Activated T-cell treated with anti-CD3 and anti-CD28 coated beads, Interleukin-2, amount 50 U/mL, for 72 hours (primary cell): ENCODE results near the gene KRTAP10-4. TPM values are rescaled to one million over a fixed set of nuclear protein-coding genes. Genes with fewer than 3 reads are reported as not detected.
A peak's percentile ranks its signal among the peaks of the same experiment; 100 is the strongest.
"Not testable (repeated sequence)": the region's sequence is repeated elsewhere in the genome, so short reads cannot be mapped to it uniquely, and the experiment has no call there.

ENCODE experiments used
- ATAC-seq, 2 donors: fragments of 150-1000 bp; cut with Tn5 transposase; replicated peaks in 1 of 2; 2 replicates each; pipeline ENCODE4 v1.10.0; 2021; ENCODE audit warnings: moderate library complexity in 2 of 2, mild to moderate bottlenecking in 1 of 2
- DNase-seq, 2 donors: peaks; one replicate each; pipeline ENCODE4 v3.0.0; 2021 to 2022; ENCODE audit warnings: mixed read lengths in 1 of 2
- H3K27ac Mint-ChIP-seq: one replicate; pipeline ENCODE4 v1.8.0; 2022; ENCODE audit warnings: mild to moderate bottlenecking, moderate library complexity, mixed read lengths
- H3K27me3 Mint-ChIP-seq: one replicate; pipeline ENCODE4 v1.8.0; 2022; ENCODE audit warnings: low read depth, mixed read lengths
- H3K36me3 Mint-ChIP-seq, 2 donors: one replicate each; pipeline ENCODE4 v1.8.0; 2022; ENCODE audit warnings: mixed read lengths in 2 of 2, mild to moderate bottlenecking in 1 of 2; ENCODE audit not compliant: insufficient read depth in 2 of 2
- H3K4me1 Mint-ChIP-seq: one replicate; pipeline ENCODE4 v1.8.0; 2022; ENCODE audit warnings: low read depth, mixed read lengths
- H3K4me3 Mint-ChIP-seq, 2 donors: one replicate each; pipeline ENCODE4 v1.8.0; 2022; ENCODE audit warnings: mild to moderate bottlenecking in 2 of 2, mixed read lengths in 2 of 2, moderate library complexity in 2 of 2
- H3K9me3 Mint-ChIP-seq, 2 donors: one replicate each; pipeline ENCODE4 v1.8.0; 2022; ENCODE audit warnings: mixed read lengths in 2 of 2
- total RNA-seq, 2 donors: library from RNA; stranded (reverse); gene quantifications; one replicate each; pipeline ENCODE4 v1.2.3, GENCODE V29; 2022

KRTAP10-4 gene
- not detected for total RNA-seq

DNA sequence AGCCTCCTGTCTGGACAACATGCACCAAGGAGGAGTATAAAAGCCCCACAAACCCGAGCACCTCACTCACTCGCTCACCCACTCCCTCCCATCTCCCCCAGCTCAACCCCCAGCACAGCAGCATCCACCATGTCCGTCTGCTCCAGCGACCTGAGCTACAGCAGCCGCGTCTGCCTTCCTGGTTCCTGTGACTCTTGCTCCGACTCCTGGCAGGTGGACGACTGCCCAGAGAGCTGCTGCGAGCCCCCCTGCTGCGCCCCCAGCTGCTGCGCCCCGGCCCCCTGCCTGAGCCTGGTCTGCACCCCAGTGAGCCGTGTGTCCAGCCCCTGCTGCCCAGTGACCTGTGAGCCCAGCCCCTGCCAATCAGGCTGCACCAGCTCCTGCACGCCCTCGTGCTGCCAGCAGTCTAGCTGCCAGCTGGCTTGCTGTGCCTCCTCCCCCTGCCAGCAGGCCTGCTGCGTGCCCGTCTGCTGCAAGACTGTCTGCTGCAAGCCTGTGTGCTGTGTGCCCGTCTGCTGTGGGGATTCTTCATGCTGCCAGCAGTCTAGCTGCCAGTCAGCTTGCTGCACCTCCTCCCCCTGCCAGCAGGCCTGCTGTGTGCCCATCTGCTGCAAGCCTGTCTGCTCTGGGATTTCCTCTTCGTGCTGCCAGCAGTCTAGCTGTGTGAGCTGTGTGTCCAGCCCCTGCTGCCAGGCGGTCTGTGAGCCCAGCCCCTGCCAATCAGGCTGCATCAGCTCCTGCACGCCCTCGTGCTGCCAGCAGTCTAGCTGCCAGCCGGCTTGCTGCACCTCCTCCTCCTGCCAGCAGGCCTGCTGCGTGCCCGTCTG lies at the start of gene KRTAP10-4:
Gene KRTAP10-4 (plus strand): TSS at position 100 of the 827 bp plus-strand sequence. CDS start 30 bp downstream, at position 130.
- not testable (repeated sequence) for DNase-seq, ATAC-seq
- H3K36me3 Mint-ChIP-seq, result peaks cover 5 to 11% of the 10 kb centered on the region in 2 donors

DNA sequence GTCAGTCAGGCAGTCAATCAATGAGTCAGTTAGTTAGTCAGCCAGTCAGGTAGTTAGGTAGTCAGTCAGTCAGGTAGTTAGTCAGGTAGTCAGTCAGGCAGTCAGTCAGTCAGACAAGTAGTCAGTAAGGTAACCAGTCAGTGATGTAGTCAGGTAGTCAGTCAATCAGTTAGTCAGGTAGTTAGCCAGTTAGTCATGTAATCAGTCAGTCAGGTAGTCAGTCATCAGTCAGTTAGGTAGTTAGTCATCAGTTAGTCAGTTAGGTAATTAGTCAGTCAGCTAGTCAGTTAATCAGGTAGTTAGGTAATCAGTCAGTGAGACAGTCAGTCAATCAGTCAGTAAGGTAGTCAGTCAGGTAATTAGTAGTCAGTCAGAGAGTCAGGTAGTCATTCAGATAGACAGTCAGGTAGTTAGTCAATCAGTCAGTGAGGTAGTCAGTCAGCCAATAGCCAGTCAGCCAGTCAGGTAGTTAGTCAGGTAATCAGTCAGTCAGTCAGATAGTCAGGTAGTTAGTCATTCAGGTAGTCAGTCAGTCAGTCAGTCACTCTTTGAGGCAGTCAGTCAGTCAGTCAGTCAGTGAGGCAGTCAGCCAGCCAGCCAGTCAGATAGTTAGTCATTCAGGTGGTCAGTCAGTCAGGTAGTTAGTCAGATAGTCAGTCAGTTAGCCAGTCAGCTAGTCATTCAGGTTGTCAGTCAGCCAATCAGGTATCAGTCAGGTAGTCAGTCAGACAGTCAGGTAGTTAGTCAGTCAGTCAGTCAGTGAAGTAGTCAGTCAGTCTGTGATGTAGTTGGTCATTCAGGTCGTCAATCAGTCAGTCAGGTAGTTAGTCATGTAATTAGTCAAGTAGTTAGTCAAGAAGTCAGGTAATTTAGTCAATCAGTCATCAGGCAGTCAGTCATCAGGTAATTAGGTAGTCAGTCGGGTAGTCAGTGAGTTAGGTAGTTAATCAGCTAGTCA lies 48.8 kb upstream of the KRTAP10-4 start:
- no peaks in the 10 kb centered on the region for H3K36me3 Mint-ChIP-seq
- no peak overlapping the region for H3K27ac Mint-ChIP-seq
- ATAC-seq (peak; percentile 54 to 61), DNase-seq (no peak)
- no peaks in the 10 kb centered on the region for H3K4me1 Mint-ChIP-seq
- H3K27me3 Mint-ChIP-seq, result no peaks in the 10 kb centered on the region
- no peak overlapping the region for H3K4me3 Mint-ChIP-seq
- no peaks in the 10 kb centered on the region for H3K9me3 Mint-ChIP-seq

More for the DNA sequence above, at the start of gene KRTAP10-4:
- not testable (repeated sequence) for H3K27ac Mint-ChIP-seq, H3K4me1 Mint-ChIP-seq, H3K4me3 Mint-ChIP-seq, H3K9me3 Mint-ChIP-seq
- H3K27me3 Mint-ChIP-seq, result peaks cover 10% of the 10 kb centered on the region

GRCh38 chr21:44525391-44526095 lies 48.0 kb upstream of the KRTAP10-4 start:
- H3K36me3 Mint-ChIP-seq, result no peaks in the 10 kb centered on the region
- no peaks in the 10 kb centered on the region for H3K4me1 Mint-ChIP-seq
- no peaks in the 10 kb centered on the region for H3K27me3 Mint-ChIP-seq
- DNase-seq (no peak), ATAC-seq (no peak)
- no peaks in the 10 kb centered on the region for H3K9me3 Mint-ChIP-seq
- H3K4me3 Mint-ChIP-seq, result no peak overlapping the region
- no peak overlapping the region for H3K27ac Mint-ChIP-seq

GRCh38 chr21:44526096-44526997 lies 47.2 kb upstream of the KRTAP10-4 start:
- H3K27ac Mint-ChIP-seq, result no peak overlapping the region
- DNase-seq, result no peak

DNA sequence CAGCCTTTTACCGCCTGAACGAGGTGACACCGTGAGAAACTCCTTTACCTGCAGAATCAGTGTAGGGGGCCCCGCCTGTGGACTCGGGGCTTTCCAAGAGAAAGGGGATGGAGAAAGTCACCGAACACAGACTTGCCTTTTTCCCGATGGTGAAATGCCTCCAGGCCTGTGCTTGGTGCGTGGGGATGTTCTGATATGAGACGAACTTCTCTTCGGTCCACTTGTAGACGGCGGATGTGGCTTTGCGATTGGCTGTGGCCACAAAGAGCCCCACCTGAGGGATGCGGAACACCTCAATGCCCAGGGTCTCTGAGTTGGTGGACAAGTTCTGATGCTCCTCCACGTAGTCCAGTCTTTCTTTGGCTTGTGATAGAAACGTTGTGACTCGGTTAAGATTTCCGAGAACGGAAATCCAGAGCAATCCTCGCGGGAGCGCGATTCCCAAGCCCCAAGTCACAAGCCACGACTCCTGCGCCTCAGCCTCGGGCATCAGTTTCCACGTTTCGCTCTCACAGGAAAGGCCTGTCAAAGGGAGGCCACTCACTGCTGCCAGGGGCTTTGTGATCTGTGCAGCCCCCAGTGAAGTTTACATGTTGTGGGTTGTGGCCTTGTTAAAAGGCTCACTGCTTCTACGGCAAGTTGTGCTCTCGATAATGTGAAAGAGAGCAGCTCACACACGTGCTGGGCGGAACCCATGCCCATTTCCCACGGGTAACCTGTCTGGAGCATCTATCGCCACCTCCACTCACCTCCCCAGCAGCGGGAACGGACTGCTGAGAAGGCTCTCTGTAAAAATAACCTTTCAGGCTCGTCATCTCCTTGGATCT lies 46.2 kb upstream of the KRTAP10-4 start:
- Mint-ChIP-seq H3K9me3 (no peaks in the 10 kb centered on the region), H3K27me3 (no peaks in the 10 kb centered on the region), H3K36me3 (no peaks in the 10 kb centered on the region), H3K4me3 (no peak overlapping the region), H3K27ac (no peak overlapping the region), H3K4me1 (no peaks in the 10 kb centered on the region)
- ATAC-seq (no peak), DNase-seq (no peak)

More at GRCh38 chr21:44526096-44526997, 47.2 kb upstream of the KRTAP10-4 start:
- Mint-ChIP-seq H3K36me3 (no peaks in the 10 kb centered on the region), H3K4me1 (no peaks in the 10 kb centered on the region), H3K27me3 (no peaks in the 10 kb centered on the region), H3K4me3 (no peak overlapping the region), H3K9me3 (no peaks in the 10 kb centered on the region)
- no peak for ATAC-seq

DNA sequence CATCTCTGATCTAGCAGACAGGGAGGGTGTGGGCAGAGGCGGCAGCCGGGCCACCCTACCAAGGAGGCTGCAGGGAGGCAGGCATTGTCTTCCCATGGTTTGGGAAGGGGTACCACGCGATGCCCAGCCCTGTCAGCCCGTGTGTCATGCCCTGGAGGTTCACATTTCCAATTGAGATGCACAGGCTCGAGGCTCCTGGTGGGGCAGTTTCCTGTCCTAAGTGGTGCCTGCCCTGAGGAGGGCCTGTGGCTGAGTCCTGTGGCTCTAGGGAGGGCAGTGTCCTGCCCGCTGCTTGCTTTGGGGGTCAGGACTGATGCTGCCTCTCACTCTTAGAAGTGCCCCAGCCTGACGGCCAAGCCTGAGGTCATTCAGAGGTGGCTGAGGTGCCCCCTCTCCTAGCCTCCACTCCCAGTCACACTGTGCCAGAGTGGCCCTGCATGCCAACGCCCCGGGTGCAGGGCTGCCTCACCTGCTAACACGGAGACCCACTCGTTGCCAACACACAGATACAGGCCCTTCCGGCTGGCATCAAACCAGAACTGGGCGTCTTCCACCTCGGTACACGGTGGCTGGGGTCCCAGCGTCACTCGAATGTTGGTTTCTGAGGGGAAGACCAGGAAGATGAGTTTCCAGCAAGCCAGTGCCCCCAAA lies 45.4 kb upstream of the KRTAP10-4 start:
- no peaks in the 10 kb centered on the region for H3K27me3 Mint-ChIP-seq
- no peak overlapping the region for H3K27ac Mint-ChIP-seq
- H3K4me1 Mint-ChIP-seq, result no peaks in the 10 kb centered on the region
- DNase-seq (no peak), ATAC-seq (no peak)
- no peaks in the 10 kb centered on the region for H3K9me3 Mint-ChIP-seq
- H3K4me3 Mint-ChIP-seq, result no peak overlapping the region
- H3K36me3 Mint-ChIP-seq, result no peaks in the 10 kb centered on the region

DNA sequence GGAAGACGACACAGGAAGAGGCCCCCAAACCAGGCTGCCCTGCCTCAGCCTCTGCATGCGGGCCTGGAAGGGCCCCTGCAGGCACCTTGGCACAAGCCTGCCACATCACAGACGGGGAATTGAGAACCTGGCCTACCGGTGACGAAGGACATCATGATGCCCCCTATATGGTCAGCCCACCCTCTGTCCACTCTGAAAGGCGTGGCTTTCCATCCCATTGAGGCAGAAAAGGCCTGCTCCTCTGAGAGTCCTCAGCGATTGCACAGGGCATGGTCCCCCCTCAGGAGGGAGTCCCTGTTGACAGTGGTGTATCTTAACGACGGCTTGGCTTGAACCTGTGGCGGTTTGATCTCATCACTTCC lies 44.9 kb upstream of the KRTAP10-4 start:
- no peaks in the 10 kb centered on the region for H3K36me3 Mint-ChIP-seq
- no peaks in the 10 kb centered on the region for H3K27me3 Mint-ChIP-seq
- no peaks in the 10 kb centered on the region for H3K4me1 Mint-ChIP-seq
- ATAC-seq, result no peak
- H3K9me3 Mint-ChIP-seq, result no peaks in the 10 kb centered on the region
- H3K27ac Mint-ChIP-seq, result no peak overlapping the region
- DNase-seq, result no peak
- no peak overlapping the region for H3K4me3 Mint-ChIP-seq

GRCh38 chr21:44529011-44529421 lies 44.5 kb upstream of the KRTAP10-4 start:
- no peaks in the 10 kb centered on the region for H3K36me3 Mint-ChIP-seq
- H3K4me3 Mint-ChIP-seq, result no peak overlapping the region
- no peaks in the 10 kb centered on the region for H3K27me3 Mint-ChIP-seq
- no peak overlapping the region for H3K27ac Mint-ChIP-seq
- no peaks in the 10 kb centered on the region for H3K4me1 Mint-ChIP-seq
- no peak for ATAC-seq
- no peaks in the 10 kb centered on the region for H3K9me3 Mint-ChIP-seq
- no peak for DNase-seq

DNA sequence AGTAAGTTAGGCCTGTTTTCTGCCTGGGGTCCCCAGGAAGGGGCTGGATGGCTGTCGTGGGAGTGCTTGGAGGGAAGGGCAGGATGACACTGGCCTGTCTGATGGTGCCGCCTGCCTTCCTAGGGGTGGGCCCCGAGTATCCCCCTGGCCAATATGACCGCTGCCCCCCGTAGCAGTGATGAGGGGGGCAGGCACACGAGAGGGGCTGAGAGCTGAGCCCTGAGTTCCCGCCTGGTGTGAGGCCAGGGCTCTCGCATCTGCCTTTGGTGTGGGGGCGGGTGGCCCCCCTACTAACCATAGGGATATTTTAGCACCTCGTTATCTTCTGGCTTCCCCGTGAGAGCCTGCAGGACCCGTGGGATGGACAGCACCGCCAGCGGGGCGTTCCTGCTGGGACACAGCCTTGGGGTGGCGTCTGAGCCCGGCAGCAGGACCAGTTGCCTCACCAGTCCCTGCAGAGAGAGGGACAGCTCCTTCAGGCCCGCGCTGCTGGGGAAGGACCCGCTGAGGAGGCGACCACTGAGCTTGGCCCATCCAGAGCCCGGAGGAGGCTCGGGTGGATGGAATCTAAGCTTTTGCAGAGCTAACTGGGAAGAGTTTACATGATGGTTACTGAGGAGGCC lies 43.9 kb upstream of the KRTAP10-4 start:
- Mint-ChIP-seq H3K36me3 (no peaks in the 10 kb centered on the region), H3K9me3 (no peaks in the 10 kb centered on the region), H3K4me1 (no peaks in the 10 kb centered on the region), H3K4me3 (no peak overlapping the region), H3K27ac (peak overlapping the region; percentile 7), H3K27me3 (no peaks in the 10 kb centered on the region)
- no peak for DNase-seq
- no peak for ATAC-seq

DNA sequence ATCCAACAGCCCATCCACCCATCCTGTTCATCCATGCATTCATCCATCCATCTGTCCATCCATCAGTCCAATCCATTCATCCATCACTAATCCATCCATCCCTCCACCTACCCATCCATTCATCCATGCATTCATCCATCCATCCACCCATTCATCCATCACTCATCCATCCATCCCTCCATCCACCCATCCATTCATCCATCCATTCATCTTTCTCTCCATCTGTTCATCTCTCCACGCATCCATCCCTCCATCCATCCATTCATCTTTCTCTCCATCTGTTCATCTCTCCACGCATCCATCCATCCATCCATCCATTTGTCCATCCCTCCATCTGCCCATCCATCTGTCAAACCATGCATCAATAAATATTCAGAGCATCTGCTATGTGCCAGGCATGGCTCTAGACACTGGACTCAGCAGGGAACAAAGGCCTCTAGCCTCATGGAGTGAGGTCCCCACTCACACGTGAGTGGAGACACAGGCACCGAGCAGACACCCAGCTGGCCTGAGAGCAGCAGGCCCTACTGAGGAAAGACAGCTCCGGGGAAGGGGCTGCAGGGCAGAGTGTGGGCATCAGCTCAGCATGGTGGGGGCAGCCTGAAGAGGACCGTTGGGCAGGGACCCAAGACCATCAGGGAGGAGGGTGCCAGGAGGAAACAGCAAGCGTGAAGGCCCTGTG lies 43.2 kb upstream of the KRTAP10-4 start:
- DNase-seq, result no peak
- H3K9me3 Mint-ChIP-seq, result no peaks in the 10 kb centered on the region
- H3K4me1 Mint-ChIP-seq, result no peaks in the 10 kb centered on the region
- ATAC-seq, result no peak
- peak overlapping the region; percentile 7 for H3K27ac Mint-ChIP-seq
- no peaks in the 10 kb centered on the region for H3K36me3 Mint-ChIP-seq
- H3K4me3 Mint-ChIP-seq, result no peak overlapping the region
- no peaks in the 10 kb centered on the region for H3K27me3 Mint-ChIP-seq
